IgD-negative memory B cell (primary cell): ENCODE data around the gene NMBR. TPM values are rescaled to one million over a fixed set of nuclear protein-coding genes. Genes with fewer than 3 reads are reported as not detected.
A peak's percentile ranks its signal among the peaks of the same experiment; 100 is the strongest.
"Not testable (repeated sequence)": the region's sequence is repeated elsewhere in the genome, so short reads cannot be mapped to it uniquely, and the experiment has no call there.

Experiments
- H3K27ac Mint-ChIP-seq, 3 donors: one replicate each; pipeline ENCODE4 v1.8.0; 2020 to 2022; ENCODE audit warnings: mild to moderate bottlenecking in 3 of 3, mixed read lengths in 3 of 3, moderate library complexity in 1 of 3
- H3K27me3 Mint-ChIP-seq: one replicate; pipeline ENCODE4 v1.8.0; 2021; ENCODE audit warnings: mixed read lengths
- H3K36me3 Mint-ChIP-seq: one replicate; pipeline ENCODE4 v1.8.0; 2020; ENCODE audit warnings: mild to moderate bottlenecking, mixed read lengths
- H3K4me1 Mint-ChIP-seq, 3 donors: one replicate each; pipeline ENCODE4 v1.8.0; 2020 to 2022; ENCODE audit warnings: mixed read lengths in 3 of 3, mild to moderate bottlenecking in 1 of 3
- H3K4me3 Mint-ChIP-seq, 4 donors: one replicate each; pipeline ENCODE4 v1.8.0; 2020 to 2022; ENCODE audit warnings: mild to moderate bottlenecking in 4 of 4, mixed read lengths in 4 of 4, moderate library complexity in 3 of 4
- H3K9me3 Mint-ChIP-seq, 3 donors: one replicate each; pipeline ENCODE4 v1.8.0; 2020 to 2021; ENCODE audit warnings: mixed read lengths in 3 of 3, mild to moderate bottlenecking in 1 of 3
- polyA plus RNA-seq: library from polyadenylated mRNA; unstranded; fragments of 300-500 nt; fragmentation: Illumina TruSeq; gene quantifications from one replicate; pipeline ENCODE4 v1.2.3, GENCODE V29; 2021

NMBR gene
- not detected for polyA plus RNA-seq

GRCh38 chr6:142146828-142147662 lies at the start of gene NMBR, which contains the start of gene VTA1:
Gene NMBR (minus strand): TSS chr6:142147122. CDS start chr6:142088658, 58,464 bp downstream.
Gene VTA1 (plus strand): TSS chr6:142147263. CDS start chr6:142147288, 25 bp downstream.
- Mint-ChIP-seq H3K4me1 (peaks cover 29 to 47% (median 42%) of the 10 kb centered on the region in 3 donors), H3K27ac (peak within 1 kb of the TSS; percentile 83 to 96 (median 95))

DNA sequence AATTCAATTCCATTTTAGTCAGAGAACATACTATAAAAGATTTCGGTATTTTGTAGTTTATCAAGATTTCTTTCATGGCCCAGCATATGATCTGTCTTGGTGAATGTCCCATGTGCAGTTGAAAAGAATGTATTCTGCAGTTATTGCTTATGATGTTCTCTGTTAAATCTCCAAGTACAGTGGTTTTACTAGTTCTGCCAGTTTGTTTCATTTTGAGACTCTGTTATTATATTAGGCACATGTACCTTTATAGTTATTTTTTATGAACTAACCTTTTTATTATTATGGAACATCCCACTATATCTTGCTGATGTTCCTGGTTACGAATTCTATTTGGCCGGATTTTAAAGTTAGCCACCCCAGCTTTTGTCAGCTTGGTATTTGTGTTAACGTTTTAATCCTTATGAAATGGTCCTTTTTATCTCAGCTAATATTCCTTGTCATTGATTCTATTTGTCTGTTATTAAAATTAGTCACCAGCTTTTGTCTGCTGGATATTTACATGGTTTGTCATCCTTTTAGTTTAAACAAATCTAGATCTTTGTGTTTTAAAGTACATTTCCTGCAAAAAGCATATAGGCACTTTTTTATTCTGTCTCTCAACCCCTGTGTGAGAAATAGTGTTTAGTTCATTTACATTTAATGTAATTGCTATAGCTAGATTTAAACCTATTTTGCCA lies 49.1 kb upstream of the NMBR start:
- no peaks in the 10 kb centered on the region for H3K27me3 Mint-ChIP-seq
- H3K9me3 Mint-ChIP-seq = no peaks in the 10 kb centered on the region
- peaks cover 13 to 15% (median 14%) of the 10 kb centered on the region in 3 donors for H3K4me1 Mint-ChIP-seq
- no peak overlapping the region for H3K27ac Mint-ChIP-seq
- peaks cover 23% of the 10 kb centered on the region for H3K36me3 Mint-ChIP-seq
- H3K4me3 Mint-ChIP-seq = no peak overlapping the region

More at GRCh38 chr6:142146828-142147662, at the start of gene NMBR, which contains the start of gene VTA1:
- H3K4me3 Mint-ChIP-seq = peak within 1 kb of the TSS; percentile 87 to 98 (median 96)
- H3K27me3 Mint-ChIP-seq = no peaks in the 10 kb centered on the region
- peaks cover 3% of the 10 kb centered on the region for H3K36me3 Mint-ChIP-seq
- H3K9me3 Mint-ChIP-seq = peaks cover 0 to 2% (median 0%) of the 10 kb centered on the region in 3 donors

- peak overlapping the region in 1 of 3 donors; percentile 76 for H3K27ac Mint-ChIP-seq
- H3K36me3 Mint-ChIP-seq = peaks cover 18% of the 10 kb centered on the region
- no peaks in the 10 kb centered on the region for H3K27me3 Mint-ChIP-seq
- no peak overlapping the region for H3K4me3 Mint-ChIP-seq
- no peaks in the 10 kb centered on the region for H3K9me3 Mint-ChIP-seq
- peaks cover 13 to 15% (median 14%) of the 10 kb centered on the region in 3 donors for H3K4me1 Mint-ChIP-seq
Measured at GRCh38 chr6:142193621-142194020, 46.7 kb upstream of the NMBR start.

GRCh38 chr6:142192343-142192742 lies 45.4 kb upstream of the NMBR start:
- no peak overlapping the region for H3K4me3 Mint-ChIP-seq
- H3K27ac Mint-ChIP-seq = no peak overlapping the region
- H3K27me3 Mint-ChIP-seq = no peaks in the 10 kb centered on the region
- peaks cover 18% of the 10 kb centered on the region for H3K36me3 Mint-ChIP-seq
- H3K9me3 Mint-ChIP-seq = no peaks in the 10 kb centered on the region
- peaks cover 13 to 15% (median 14%) of the 10 kb centered on the region in 3 donors for H3K4me1 Mint-ChIP-seq

DNA sequence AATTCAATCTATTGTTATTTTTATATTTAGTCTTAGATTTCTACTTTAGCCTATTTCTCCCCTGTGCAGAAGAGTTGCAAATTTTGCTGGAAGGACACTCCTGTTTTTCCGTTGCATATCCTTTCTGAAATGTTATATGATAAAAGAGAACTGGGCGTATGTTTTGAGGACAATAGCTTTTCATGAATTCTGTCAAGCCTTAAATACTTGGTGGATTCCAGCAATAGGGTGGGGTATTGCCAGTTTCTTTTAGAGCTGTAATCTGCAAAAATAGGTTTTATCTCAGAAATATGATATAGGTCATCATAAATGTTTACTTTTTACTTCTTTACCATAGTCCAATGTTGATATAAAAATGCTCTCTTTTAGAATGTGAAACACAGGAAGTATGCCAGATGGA lies 42.1 kb upstream of the NMBR start:
- Mint-ChIP-seq H3K4me3 (no peak overlapping the region), H3K4me1 (peaks cover 5 to 8% (median 6%) of the 10 kb centered on the region in 3 donors), H3K27me3 (no peaks in the 10 kb centered on the region), H3K36me3 (peaks cover 10% of the 10 kb centered on the region), H3K9me3 (no peaks in the 10 kb centered on the region), H3K27ac (no peak overlapping the region)

- H3K36me3 Mint-ChIP-seq, H3K9me3 Mint-ChIP-seq, H3K27me3 Mint-ChIP-seq, H3K4me3 Mint-ChIP-seq, H3K4me1 Mint-ChIP-seq, H3K27ac Mint-ChIP-seq: not testable (repeated sequence)
Measured at GRCh38 chr6:142188341-142188740, 41.4 kb upstream of the NMBR start.

DNA sequence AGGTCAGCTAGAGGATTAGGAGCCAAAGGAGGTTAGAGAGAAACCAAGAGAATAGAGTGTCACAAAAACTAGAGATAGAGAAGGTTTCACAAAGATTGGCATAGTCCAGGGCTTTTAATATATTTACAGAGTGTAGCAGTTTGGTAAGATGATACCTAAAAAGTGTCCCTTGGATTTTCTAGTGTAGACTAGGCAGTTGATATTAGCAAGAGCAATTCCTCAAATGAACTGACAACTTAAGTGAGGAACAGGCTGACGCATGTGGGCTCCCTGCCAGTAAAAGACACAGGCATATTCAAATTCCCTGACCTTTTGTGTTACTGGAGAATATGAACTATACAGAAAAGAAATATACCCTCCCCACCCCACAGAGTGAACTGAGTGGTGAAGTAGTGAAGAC lies 40.3 kb upstream of the NMBR start:
- peaks cover 10% of the 10 kb centered on the region for H3K36me3 Mint-ChIP-seq
- H3K27me3 Mint-ChIP-seq = no peaks in the 10 kb centered on the region
- H3K27ac Mint-ChIP-seq = no peak overlapping the region
- no peaks in the 10 kb centered on the region for H3K9me3 Mint-ChIP-seq
- H3K4me3 Mint-ChIP-seq = no peak overlapping the region
- H3K4me1 Mint-ChIP-seq = peaks cover 4 to 12% (median 9%) of the 10 kb centered on the region in 3 donors

DNA sequence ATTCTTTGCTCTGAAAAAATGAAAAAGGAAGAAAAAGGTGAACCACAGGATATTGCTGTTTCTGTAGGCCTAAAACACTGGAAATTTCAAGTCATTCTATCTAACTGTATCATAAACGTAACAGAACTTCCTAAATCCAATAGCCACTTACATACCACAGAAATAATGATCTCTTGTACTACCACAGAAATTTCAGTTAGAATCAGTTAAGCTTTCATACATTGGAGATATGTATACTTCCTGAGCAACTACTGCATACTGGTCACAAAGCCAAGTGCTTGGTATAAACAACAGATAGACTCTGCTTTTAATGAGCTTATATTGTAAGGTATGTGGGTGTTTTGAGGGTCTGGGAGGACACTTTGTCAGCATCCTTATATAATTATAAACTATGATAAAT lies 38.7 kb upstream of the NMBR start:
- Mint-ChIP-seq H3K36me3 (peaks cover 7% of the 10 kb centered on the region), H3K27me3 (no peaks in the 10 kb centered on the region), H3K27ac (no peak overlapping the region), H3K9me3 (no peaks in the 10 kb centered on the region), H3K4me1 (peaks cover 8 to 17% (median 9%) of the 10 kb centered on the region in 3 donors), H3K4me3 (no peak overlapping the region)

DNA sequence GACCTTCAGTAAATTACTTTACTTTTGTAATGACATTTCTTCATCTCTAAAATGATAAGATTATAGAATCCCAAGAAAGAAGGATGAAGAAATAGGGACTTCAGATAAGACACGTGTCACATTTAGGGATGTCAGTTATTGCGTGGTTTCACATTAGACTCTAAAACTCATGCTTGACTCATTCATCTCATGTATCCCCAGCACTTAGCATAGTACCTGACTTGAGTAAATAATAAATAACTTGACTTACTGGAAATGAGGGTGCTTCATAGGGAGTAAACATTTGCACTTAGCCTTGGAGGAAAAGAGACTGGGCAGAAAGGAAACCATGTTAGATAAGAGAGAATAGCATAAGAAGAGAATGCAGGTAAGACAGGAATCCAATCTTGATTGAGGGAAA lies 37.4 kb upstream of the NMBR start:
- H3K4me3 Mint-ChIP-seq = no peak overlapping the region
- H3K4me1 Mint-ChIP-seq = peaks cover 9 to 17% (median 9%) of the 10 kb centered on the region in 3 donors
- H3K9me3 Mint-ChIP-seq = no peaks in the 10 kb centered on the region
- no peaks in the 10 kb centered on the region for H3K27me3 Mint-ChIP-seq
- H3K27ac Mint-ChIP-seq = no peak overlapping the region
- peaks cover 10% of the 10 kb centered on the region for H3K36me3 Mint-ChIP-seq

DNA sequence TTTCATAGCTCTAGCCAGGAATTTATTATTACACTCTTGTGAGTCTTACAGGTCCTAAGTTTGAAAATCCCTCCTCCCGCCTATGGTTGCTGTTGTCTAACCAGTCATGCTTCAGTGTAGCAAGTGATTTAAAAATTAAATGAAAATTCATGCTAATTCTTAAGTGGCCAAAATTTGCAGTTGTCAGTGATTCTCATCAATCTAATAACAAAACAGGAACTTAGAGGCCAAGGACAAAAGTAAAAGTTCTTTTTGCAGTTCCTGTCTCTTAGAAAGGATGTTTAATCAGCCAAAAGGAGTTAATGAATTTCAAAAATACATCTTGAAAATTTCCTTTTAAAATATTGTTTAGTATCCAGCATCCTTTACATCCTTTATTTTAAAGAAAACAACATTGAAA lies 36.4 kb upstream of the NMBR start:
- Mint-ChIP-seq H3K27ac (no peak overlapping the region), H3K9me3 (peaks cover 0 to under 1% (median 0%) of the 10 kb centered on the region in 3 donors), H3K4me3 (no peak overlapping the region), H3K27me3 (no peaks in the 10 kb centered on the region), H3K4me1 (peaks cover 9 to 17% (median 9%) of the 10 kb centered on the region in 3 donors), H3K36me3 (peaks cover 12% of the 10 kb centered on the region)

DNA sequence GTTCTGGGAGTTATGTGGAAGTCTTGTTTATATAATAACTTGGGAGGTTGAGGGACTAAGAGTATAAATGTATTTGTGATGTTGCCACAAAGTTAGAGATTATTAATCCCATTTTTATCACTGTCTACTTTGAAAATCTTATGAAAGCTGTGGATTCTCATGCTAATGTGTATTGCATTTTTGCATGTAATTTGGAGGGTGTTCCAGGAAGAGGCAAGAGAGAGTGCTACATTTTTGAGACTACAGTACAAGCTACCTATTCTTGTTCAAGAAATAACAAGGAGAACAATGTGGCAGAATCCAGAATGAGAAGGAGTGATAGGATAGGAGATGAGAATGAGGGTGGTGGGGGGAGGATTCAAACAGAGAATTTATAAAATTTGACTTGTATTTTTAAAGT lies 35.1 kb upstream of the NMBR start:
- H3K27ac Mint-ChIP-seq = no peak overlapping the region
- H3K4me1 Mint-ChIP-seq = peaks cover 9 to 14% (median 9%) of the 10 kb centered on the region in 3 donors
- H3K27me3 Mint-ChIP-seq = no peaks in the 10 kb centered on the region
- peaks cover 0 to 8% (median 3%) of the 10 kb centered on the region in 3 donors for H3K9me3 Mint-ChIP-seq
- no peak overlapping the region for H3K4me3 Mint-ChIP-seq
- H3K36me3 Mint-ChIP-seq = peaks cover 22% of the 10 kb centered on the region

DNA sequence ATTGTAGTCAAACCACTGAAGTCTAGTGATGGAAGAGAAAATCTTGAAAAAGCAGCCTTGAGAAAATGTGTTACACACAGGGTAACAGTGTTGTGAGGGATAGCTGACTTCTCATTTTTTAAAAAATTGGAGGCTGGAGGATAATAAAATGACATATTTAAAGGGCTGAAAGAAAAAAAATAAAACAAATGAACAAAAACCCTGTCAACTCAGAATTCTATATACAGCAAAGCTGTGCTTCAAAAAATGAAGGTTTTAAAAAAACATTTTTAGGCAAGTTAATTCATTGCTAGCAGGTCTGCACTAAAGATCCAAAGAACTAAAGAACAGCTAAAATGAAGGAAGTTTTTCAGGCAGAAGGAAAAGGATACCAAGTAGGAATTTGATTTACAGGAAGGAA lies 31.2 kb upstream of the NMBR start:
- Mint-ChIP-seq H3K4me1 (peaks cover 5 to 9% (median 9%) of the 10 kb centered on the region in 3 donors), H3K36me3 (peaks cover 41% of the 10 kb centered on the region), H3K27ac (no peak overlapping the region), H3K4me3 (no peak overlapping the region), H3K27me3 (no peaks in the 10 kb centered on the region), H3K9me3 (peaks cover 0 to 8% (median 5%) of the 10 kb centered on the region in 3 donors)

DNA sequence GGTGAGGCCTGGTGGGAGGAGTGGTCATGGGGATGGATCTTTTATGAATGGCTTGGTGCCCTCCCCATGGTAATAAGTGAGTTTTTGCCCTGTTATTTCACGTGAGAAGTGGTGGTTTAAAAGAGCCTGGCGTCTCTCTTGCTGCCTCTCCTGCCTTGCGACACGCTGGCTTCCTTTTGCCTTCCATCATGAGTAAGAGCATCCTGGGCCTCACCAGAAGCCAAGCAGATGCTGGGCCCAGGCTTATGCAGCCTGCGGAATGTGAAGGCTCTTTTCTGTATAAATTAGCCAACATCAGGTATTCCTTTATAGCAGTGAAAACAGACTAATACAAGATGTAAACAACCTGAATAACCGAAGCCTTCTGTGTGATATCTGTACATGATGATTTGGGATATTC lies 27.8 kb upstream of the NMBR start:
- no peak overlapping the region for H3K4me3 Mint-ChIP-seq
- H3K4me1 Mint-ChIP-seq = no peaks in the 10 kb centered on the region
- H3K9me3 Mint-ChIP-seq = peaks cover 0 to 8% (median 5%) of the 10 kb centered on the region in 3 donors
- peaks cover 45% of the 10 kb centered on the region for H3K36me3 Mint-ChIP-seq
- no peak overlapping the region for H3K27ac Mint-ChIP-seq
- H3K27me3 Mint-ChIP-seq = no peaks in the 10 kb centered on the region

DNA sequence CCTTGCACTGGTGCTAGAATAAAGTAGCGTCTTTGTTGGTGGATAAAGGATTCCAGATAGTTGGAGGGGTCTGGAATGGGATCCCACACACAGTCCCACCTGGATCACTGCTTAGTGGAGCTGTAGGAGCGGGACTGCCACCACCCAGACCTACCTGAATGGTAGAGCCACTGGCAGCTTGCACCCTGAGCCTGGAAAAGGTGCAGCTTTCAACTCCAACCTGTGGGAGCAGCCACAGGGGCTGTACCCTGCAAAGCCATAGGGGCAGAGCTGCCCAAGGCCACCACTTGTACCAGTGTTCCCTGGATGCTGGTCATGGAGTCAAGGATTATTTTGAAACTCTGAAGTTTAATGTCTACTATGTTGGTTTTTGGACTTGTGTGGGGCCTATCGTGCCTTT lies 27.1 kb upstream of the NMBR start:
- H3K27ac Mint-ChIP-seq = no peak overlapping the region
- H3K9me3 Mint-ChIP-seq = peaks cover 0 to 8% (median 5%) of the 10 kb centered on the region in 3 donors
- no peaks in the 10 kb centered on the region for H3K4me1 Mint-ChIP-seq
- peaks cover 43% of the 10 kb centered on the region for H3K36me3 Mint-ChIP-seq
- H3K27me3 Mint-ChIP-seq = no peaks in the 10 kb centered on the region
- no peak overlapping the region for H3K4me3 Mint-ChIP-seq

DNA sequence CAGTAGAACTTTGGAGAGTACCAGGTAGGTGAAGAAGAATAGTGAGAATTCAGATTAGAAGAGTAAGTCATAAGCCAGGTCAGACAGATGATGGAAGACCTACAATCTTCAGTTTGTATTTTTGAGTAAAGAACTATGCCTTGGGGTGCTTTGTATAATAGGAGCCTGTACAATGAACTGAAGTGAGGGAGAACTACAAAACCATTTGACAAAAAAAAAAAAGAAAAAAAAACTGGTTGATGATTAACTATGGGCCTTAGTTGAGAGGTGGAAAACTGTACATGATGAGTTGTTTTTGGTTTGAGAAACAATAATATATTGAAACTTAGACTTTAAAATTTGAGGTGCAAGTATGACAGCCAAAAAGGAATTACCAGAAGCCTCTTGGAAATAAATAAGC lies 25.8 kb upstream of the NMBR start:
- no peaks in the 10 kb centered on the region for H3K4me1 Mint-ChIP-seq
- H3K9me3 Mint-ChIP-seq = peaks cover 0 to 5% (median 2%) of the 10 kb centered on the region in 3 donors
- no peak overlapping the region for H3K27ac Mint-ChIP-seq
- H3K27me3 Mint-ChIP-seq = no peaks in the 10 kb centered on the region
- no peak overlapping the region for H3K4me3 Mint-ChIP-seq
- peaks cover 38% of the 10 kb centered on the region for H3K36me3 Mint-ChIP-seq
